Measurements from ENCODE around the gene NCK1.
"Not testable (repeated sequence)": the region's sequence is repeated elsewhere in the genome, so short reads cannot be mapped to it uniquely, and the experiment has no call there.

Gene NCK1

DNA sequence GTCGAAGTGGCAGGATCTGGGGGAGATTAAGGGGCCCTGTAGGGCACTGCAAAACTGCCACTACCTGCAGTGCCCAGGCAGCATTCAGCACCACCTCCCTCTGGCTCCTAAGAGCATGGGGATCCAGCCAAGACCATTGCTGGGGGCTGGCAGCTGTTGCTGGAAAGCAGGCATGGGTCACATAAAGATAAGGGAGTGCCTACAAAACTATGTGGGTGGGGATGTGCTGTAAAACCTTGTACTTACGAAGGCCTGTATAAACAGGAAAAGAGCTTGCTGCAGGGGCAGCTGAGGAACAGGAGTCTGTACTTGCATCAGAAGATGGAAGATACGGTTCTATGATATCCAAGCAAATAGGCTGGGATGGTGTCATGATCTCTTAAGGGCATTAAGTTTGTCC is 122.8 kb downstream of the NCK1 start:
- peak; percentile 19 for DNase-seq (ENCODE audit: low read depth, low spot score)

DNA sequence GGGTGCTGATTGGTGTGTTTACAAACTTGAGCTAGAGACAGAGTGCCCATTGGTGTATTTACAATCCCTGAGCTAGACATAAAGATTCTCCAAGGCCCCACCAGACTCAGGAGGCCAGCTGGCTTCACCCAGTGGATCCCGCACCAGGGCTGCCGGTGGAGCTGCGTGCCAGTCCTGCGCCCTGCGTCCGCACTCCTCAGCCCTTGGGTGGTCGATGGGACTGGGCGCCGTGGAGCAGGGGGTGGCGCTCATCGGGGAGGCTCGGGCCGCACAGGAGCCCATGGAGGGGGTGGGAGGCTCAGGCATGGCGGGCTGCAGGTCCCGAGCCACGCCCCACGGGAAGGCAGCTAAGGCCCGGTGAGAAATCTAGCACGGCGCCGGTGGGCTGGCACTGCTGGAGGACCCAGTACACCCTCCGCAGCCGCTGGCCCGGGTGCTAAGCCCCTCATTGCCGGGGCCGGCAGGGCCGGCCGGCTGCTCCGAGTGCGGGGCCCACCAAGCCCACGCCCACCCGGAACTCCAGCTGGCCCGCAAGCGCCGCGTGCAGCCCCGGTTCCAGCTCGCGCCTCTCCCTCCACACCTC is 125.5 kb downstream of the NCK1 start:
- DNase-seq (ENCODE audit: low read depth, low spot score), result not testable (repeated sequence)

DNA sequence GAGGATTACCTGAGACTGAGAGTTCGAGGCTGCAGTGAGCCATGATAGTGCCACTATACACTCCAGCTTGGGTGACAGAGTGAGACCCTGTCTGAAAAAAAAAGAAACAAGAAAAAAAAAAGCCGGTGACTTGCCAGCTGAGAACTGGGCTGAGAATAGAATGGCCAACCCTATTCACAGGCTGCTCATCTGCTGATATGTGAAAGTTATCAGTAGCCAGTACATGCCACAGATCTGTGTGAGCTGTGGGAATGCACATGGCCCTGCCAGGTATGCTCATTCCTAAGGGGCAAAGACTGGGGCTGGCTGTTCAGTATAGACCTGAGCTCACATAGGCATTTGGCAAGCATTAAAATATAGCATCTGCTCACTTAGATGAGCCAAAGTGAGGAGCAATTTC is 126.6 kb downstream of the NCK1 start:
- no peak for DNase-seq (ENCODE audit: low read depth, low spot score)

DNA sequence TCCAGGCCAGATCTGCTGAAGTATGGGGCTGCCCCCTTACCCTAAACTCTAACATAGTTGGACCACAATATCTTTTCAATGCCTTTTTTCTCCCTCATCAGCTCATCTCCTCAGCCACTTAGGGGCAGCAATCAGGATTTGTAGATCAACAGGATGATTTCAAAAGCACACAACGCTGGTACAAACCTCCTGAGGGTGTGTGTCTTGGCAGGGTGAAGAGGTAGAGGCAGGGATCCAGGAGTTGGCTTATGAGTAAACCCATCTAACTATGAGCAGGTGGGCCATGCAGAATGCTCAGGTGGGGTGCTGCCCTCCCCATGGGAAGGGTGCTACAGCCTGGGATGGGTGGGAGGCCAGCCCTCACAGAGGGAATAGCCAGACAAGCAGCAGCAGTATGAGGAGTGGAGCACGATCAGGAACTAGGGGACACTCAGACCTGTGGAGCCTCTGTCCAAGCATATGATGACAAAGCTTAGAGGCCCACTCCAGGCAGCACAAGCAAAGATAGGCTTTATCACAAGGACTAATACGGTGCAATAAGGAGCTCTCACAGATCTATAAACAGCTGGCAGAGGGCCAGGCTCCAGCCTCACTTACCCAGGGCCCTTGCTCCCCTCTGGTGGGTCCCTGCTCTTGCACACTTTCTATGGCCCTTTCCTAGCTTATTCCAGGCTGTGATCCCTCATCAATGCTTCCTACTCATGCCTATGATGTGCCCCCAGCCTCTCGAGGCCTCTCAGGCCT is 127.9 kb downstream of the NCK1 start:
- DNase-seq (ENCODE audit: low read depth, low spot score), result no peak

DNA sequence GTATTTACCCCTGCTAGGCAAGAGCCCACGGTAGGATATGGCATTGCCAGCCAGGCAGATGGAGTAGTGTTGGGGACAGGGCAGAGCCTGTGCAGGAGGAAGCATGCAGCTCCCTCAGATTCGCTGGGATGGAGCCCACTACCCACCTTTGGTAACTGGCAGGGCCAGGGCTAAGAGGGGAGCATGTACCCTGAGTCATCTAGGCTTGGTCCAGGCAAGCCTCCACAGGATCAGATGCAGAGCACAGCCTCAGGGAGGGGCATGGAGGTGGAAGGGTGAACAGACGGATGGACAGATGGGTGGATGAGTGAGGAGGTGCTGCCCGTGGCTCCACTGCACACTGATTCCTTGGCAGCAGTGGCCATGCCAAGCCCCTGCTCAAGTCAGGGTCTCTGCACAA is 128.8 kb downstream of the NCK1 start:
- no peak for DNase-seq (ENCODE audit: low read depth, low spot score)

DNA sequence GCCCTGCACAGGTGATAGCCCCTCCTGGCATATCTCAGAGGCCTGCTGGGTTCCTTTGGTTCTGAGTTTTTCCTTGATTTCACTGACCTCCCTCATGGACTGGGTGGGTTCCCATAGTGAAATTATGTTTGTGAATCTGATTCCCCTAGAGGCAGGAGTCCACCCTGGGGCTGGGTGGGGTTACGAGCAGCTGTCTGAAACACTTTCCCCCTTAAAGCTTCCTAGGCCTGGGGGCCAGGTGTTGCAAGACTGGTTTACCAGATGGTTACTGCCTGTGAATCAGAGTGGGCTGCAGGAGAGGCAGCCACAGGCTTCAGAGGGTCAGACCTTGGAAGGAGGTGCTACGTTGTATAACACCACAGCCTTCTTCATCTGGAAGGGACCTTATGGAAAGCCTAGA is 130.1 kb downstream of the NCK1 start:
- no peak for DNase-seq (ENCODE audit: low read depth, low spot score)

DNA sequence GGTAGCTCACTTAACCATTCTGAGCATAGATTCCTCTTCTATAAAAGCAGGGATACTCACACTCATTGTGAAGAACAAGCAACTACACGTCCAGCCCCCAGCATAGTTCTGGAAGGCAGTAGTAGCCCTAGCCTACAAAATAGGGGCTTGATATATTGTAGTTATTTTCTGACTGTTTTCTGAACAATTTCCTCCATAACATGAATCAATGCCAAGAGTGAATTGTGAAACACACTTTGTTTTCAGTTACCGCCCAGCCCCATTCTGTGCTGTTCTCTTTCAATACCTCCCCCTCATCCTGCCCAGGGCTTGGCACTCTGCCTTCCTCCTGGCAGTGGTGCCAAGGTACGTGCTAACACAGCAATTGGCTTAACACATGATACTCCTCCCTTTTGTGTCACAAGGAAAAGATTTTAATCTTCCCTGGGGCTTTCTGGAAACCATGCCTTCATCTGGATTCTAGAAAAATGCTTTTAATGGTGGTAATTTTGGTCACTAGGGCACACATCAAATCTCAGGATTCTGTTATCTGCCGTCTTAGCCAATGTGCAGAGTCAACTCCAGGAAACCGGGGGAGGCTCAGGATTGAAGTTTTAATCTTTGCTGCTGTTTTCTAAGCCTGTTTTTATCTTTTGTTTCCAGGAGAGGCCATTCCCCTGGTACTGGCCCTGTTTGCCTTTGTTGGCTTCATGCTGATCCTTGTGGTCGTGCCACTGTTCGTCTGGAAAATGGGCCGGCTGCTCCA is 132.9 kb downstream of the NCK1 start:
- peak; percentile 80 for DNase-seq (ENCODE audit: low read depth, low spot score)

DNA sequence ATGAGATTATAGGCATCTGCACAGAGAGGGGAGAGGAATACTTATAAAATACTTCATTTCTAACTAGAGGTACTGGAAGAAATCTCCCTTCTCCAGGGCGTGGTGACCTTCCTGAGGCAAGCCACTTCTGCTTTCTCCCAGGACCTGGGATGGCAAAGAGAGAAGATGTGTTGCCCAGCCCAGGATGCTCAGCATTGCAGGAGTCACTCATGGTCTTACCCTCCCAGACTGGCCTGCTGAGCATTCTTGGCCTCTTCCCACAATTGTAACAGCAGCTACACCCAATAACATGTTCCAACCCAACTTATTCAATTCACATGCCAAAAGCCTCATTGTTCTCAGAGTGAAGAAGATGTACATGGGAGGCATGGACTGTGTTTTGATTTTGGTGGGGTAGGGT is 133.6 kb downstream of the NCK1 start:
- DNase-seq (ENCODE audit: low read depth, low spot score), result no peak
